OCI-LY1 (cell line): ENCODE data around the gene GOLT1B.

Source experiments
- H2AFZ ChIP-seq: fragments of 200-600 bp; sonication (generic), shearing (Covaris generic); 2 replicates; pipeline ENCODE4 v1.6.0; 2014; ENCODE audit warnings: antibody characterized with exemption, mild to moderate bottlenecking, low read length
- H3F3A ChIP-seq: fragments of 200-600 bp; sonication (generic), shearing (Covaris generic); 2 replicates; pipeline ENCODE4 v1.6.0; 2014; ENCODE audit warnings: mild to moderate bottlenecking, antibody characterized with exemption, low read length, moderate library complexity; ENCODE audit not compliant: insufficient read depth
- H3K27ac ChIP-seq: fragments of 200-600 bp; sonication (generic); 2 replicates; pipeline ENCODE4 v1.5.1; 2014; ENCODE audit warnings: low read length, mixed run types, mild to moderate bottlenecking, low read depth; ENCODE audit not compliant: poor library complexity, severe bottlenecking
- H3K27me3 ChIP-seq: fragments of 200-600 bp; sonication (generic); 2 replicates; pipeline ENCODE4 v1.6.0; 2014; ENCODE audit warnings: antibody characterized with exemption, mild to moderate bottlenecking, low read length, moderate library complexity; ENCODE audit not compliant: insufficient read depth
- H3K36me3 ChIP-seq: fragments of 200-600 bp; sonication (generic); 2 replicates; pipeline ENCODE4 v1.6.1; 2014; ENCODE audit warnings: mild to moderate bottlenecking, antibody characterized with exemption, low read length, moderate library complexity, mixed read lengths; ENCODE audit not compliant: insufficient read depth
- H3K4me1 ChIP-seq: fragments of 200-600 bp; sonication (generic); 2 replicates; pipeline ENCODE4 v1.5.1; 2014; ENCODE audit warnings: mild to moderate bottlenecking, low read length, moderate library complexity; ENCODE audit not compliant: insufficient read depth, severe bottlenecking
- H3K4me2 ChIP-seq: fragments of 200-600 bp; sonication (generic), shearing (Covaris generic); 2 replicates; pipeline ENCODE4 v1.6.1; 2014; ENCODE audit warnings: low read length
- H3K4me3 ChIP-seq: fragments of 200-600 bp; sonication (generic); 2 replicates; pipeline ENCODE4 v1.5.1; 2014; ENCODE audit warnings: low read length, low read depth, mild to moderate bottlenecking, mixed read lengths; ENCODE audit not compliant: poor library complexity, severe bottlenecking
- H3K79me2 ChIP-seq: fragments of 200-600 bp; shearing (Covaris generic); 2 replicates; pipeline ENCODE4 v1.6.1; 2016; ENCODE audit warnings: mixed run types, low read length, mixed read lengths; ENCODE audit not compliant: insufficient read depth
- H3K9ac ChIP-seq: fragments of 200-600 bp; sonication (generic), shearing (Covaris generic); 2 replicates; pipeline ENCODE4 v1.6.1; 2014; ENCODE audit warnings: mild to moderate bottlenecking, low read length, mixed read lengths
- H3K9me2 ChIP-seq: fragments of 200-600 bp; sonication (generic), shearing (Covaris generic); 2 replicates; pipeline ENCODE4 v1.6.1; 2014; ENCODE audit warnings: low read depth, mild to moderate bottlenecking, low read length, mixed read lengths
- H3K9me3 ChIP-seq: fragments of 200-600 bp; shearing (Covaris generic); 2 replicates; pipeline ENCODE4 v1.6.1; 2014; ENCODE audit warnings: low read length, mixed read lengths
- H4K20me1 ChIP-seq: fragments of 200-600 bp; sonication (generic), shearing (Covaris generic); 2 replicates; pipeline ENCODE4 v1.6.0; 2016; ENCODE audit warnings: mild to moderate bottlenecking, low read length; ENCODE audit not compliant: insufficient read depth
- EZH2 ChIP-seq: fragments of 200-600 bp; sonication (generic), shearing (Covaris generic); IDR thresholded peaks from 2 replicates; pipeline ENCODE4 v1.8.0; 2017; ENCODE audit warnings: borderline replicate concordance, mixed run types, mild to moderate bottlenecking, antibody characterized with exemption, low read length, moderate library complexity, mixed read lengths
- TF ChIP-seq, protein P1 (sequence below): fragments of 200-600 bp; sonication (generic), shearing (Covaris generic); IDR thresholded peaks from 2 replicates; pipeline ENCODE4 v1.5.1; 2017; ENCODE audit warnings: mild to moderate bottlenecking, antibody characterized with exemption, low read length, moderate library complexity, mixed read lengths

The GOLT1B gene

GRCh38 chr12:21483531-21483930, 18.1 kb upstream of the GOLT1B start:
- Histone ChIP-seq H3K9me2 (no peaks in the 10 kb centered on the region), H4K20me1 (no peaks in the 10 kb centered on the region), H3K9me3 (no peaks in the 10 kb centered on the region), H3K27ac (no peak overlapping the region), H3K36me3 (peaks cover 52% of the 10 kb centered on the region), H2AFZ (no peak overlapping the region), H3K27me3 (no peaks in the 10 kb centered on the region), H3K4me3 (no peak overlapping the region), H3K79me2 (no peaks in the 10 kb centered on the region), H3K4me2 (no peak overlapping the region), H3K4me1 (no peaks in the 10 kb centered on the region), H3F3A (no peaks in the 10 kb centered on the region), H3K9ac (no peak overlapping the region)
- TF ChIP-seq EZH2 = no peak
- TF ChIP-seq, protein P1, sequence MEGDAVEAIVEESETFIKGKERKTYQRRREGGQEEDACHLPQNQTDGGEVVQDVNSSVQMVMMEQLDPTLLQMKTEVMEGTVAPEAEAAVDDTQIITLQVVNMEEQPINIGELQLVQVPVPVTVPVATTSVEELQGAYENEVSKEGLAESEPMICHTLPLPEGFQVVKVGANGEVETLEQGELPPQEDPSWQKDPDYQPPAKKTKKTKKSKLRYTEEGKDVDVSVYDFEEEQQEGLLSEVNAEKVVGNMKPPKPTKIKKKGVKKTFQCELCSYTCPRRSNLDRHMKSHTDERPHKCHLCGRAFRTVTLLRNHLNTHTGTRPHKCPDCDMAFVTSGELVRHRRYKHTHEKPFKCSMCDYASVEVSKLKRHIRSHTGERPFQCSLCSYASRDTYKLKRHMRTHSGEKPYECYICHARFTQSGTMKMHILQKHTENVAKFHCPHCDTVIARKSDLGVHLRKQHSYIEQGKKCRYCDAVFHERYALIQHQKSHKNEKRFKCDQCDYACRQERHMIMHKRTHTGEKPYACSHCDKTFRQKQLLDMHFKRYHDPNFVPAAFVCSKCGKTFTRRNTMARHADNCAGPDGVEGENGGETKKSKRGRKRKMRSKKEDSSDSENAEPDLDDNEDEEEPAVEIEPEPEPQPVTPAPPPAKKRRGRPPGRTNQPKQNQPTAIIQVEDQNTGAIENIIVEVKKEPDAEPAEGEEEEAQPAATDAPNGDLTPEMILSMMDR = no peak

GRCh38 chr12:21485998-21486397, 15.6 kb upstream of the GOLT1B start:
- Histone ChIP-seq H3K4me2 (no peak overlapping the region), H3K79me2 (no peaks in the 10 kb centered on the region), H3K9me2 (no peaks in the 10 kb centered on the region), H3K9ac (no peak overlapping the region), H3K27me3 (no peaks in the 10 kb centered on the region), H3K27ac (no peak overlapping the region), H3K4me1 (no peaks in the 10 kb centered on the region), H2AFZ (no peak overlapping the region), H3K4me3 (no peak overlapping the region), H3K36me3 (peaks cover 52% of the 10 kb centered on the region), H3K9me3 (no peaks in the 10 kb centered on the region), H3F3A (no peaks in the 10 kb centered on the region), H4K20me1 (no peaks in the 10 kb centered on the region)
- TF ChIP-seq EZH2 = no peak
- TF ChIP-seq, protein P1 = no peak

DNA sequence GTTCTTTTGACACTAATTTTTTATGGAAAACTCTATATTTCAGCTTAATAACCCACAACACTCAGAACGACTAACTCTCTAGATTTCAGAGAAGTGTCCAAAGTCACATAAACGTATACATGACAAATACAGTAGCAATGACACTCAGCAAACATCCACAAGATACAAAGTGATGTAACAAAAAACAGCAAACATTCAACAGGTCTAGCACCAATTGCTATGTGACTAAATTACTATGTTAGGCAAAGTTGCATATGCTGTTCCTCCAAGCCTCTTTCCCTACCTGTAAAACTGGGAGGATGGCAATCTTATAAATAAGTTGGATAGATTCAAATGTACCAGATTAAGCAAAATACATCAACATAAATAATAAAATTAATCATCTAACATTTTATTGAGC, 1.8 kb upstream of the GOLT1B start:
- no peak for TF ChIP-seq EZH2
- TF ChIP-seq, protein P1 = no peak
- Histone ChIP-seq H3K27ac (no peak overlapping the region), H3K27me3 (no peaks in the 10 kb centered on the region), H3K79me2 (peaks cover 30% of the 10 kb centered on the region), H2AFZ (no peak overlapping the region), H3K9me3 (no peaks in the 10 kb centered on the region), H3K9me2 (no peaks in the 10 kb centered on the region), H3K36me3 (peaks cover 41% of the 10 kb centered on the region), H3K4me3 (peak overlapping the region; percentile 88), H3K9ac (no peak overlapping the region), H3K4me1 (peaks cover 32% of the 10 kb centered on the region), H3K4me2 (peak overlapping the region; percentile 75), H4K20me1 (no peaks in the 10 kb centered on the region), H3F3A (no peaks in the 10 kb centered on the region)
